Measurements from ENCODE around the gene RPS2.
"Not testable (repeated sequence)": the region's sequence is repeated elsewhere in the genome, so short reads cannot be mapped to it uniquely, and the experiment has no call there.

Gene RPS2

DNA sequence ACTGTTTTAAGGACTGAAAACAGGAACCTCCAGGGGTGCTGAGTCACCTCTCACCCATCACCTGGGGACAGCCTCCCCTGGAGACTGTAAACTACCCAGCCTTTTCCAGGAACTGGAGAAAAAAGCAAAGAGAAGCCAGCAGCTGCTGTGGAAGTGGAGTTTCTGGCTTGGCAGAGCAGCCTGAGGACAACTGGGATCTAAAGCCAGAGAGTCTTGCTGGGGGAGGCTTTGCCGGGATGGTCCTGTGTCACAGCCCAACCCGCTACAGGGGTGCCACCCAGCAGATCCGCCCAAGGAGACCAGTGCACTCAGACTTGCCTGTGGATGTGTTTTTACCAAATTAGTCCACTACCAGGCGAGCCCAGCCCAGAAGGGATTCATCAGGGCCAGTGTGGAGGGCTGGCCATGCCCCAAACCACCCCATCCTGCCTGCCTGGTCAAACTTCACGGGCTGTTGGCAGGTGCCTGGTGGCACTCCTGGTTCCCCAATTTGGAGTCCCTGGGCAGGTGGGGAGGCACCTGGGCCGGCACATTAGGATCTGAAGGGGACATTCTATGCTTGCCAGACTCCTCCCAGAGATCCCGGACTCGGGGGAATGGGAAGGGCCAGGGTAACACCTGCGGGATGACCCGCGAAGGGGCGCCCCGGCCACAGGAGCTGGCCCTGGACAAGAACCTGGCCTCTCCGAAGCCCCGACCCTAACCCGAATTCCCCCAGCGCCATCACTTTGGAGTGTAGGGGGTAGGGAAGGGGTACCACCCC is 22.4 kb downstream of the RPS2 start:
- DNase-seq (ENCODE audit: low read depth, low spot score): peak; percentile 56

- DNase-seq (ENCODE audit: low read depth, low spot score): peak; percentile 80
Measured at GRCh38 chr16:1941162-1942046, 23.2 kb downstream of the RPS2 start.

GRCh38 chr16:1940273-1941161 is 24.1 kb downstream of the RPS2 start:
- peak; percentile 58 for DNase-seq (ENCODE audit: low read depth, low spot score)

- DNase-seq (ENCODE audit: low read depth, low spot score): not testable (repeated sequence)
Measured at GRCh38 chr16:1939833-1940232, 24.8 kb downstream of the RPS2 start.

- DNase-seq (ENCODE audit: low read depth, low spot score): no peak
Measured at GRCh38 chr16:1938910-1939309, 25.7 kb downstream of the RPS2 start.

GRCh38 chr16:1938316-1938715 is 26.3 kb downstream of the RPS2 start:
- no peak for DNase-seq (ENCODE audit: low read depth, low spot score)

DNA sequence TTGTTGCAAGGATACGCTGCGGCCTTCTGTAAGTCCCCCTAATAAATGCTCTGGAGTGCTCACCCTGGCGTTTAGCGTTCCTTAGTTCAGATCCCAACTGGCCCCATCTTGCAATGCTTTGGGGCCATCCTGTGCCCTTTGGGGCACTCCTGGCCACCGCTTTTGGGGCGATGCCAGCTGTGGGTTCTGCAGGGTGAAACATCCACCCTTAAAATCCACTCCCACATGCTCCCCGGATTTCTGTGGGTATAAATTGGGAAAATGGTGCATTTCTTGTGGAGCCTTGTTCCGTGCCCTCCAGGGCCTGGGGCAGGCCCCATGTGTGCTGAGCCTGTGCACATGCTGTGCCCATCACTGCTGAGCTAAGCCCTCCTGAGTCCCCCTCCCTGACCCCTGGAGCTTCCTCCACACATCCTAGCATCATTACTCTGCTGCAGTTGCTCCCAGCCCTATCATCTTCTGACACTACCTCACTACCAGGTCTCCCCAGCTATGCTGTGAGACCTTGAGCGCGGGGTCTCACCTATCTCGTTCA is 27.6 kb downstream of the RPS2 start:
- DNase-seq (ENCODE audit: low read depth, low spot score): no peak

DNA sequence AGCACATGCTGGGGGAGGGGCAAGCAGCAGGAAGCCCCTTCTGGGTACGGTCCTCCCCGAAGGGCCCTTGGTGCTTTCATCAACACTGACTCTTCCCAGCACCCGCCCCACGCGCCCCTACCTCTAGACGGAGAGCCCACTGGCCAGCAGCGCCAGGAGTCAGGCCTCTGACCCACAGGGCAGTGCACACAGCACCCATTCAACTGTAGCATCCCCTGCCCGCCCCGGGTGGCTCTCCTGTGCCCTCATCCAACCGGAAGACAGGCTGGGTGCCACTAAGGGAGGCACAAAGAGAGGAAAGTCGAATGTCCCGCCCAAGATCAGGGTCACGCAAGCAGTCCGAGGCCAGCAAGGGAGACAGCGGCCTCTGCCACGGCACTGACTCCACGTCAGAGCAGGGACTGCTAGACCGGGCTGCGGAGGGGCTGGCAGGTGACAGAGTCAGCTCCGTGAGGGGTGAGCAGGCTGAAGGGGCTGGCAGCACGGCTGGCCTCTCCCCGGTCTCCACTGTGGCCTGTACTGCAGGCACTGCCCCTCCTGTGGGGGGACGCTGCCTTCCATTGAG is 31.4 kb downstream of the RPS2 start:
- no peak for DNase-seq (ENCODE audit: low read depth, low spot score)

DNA sequence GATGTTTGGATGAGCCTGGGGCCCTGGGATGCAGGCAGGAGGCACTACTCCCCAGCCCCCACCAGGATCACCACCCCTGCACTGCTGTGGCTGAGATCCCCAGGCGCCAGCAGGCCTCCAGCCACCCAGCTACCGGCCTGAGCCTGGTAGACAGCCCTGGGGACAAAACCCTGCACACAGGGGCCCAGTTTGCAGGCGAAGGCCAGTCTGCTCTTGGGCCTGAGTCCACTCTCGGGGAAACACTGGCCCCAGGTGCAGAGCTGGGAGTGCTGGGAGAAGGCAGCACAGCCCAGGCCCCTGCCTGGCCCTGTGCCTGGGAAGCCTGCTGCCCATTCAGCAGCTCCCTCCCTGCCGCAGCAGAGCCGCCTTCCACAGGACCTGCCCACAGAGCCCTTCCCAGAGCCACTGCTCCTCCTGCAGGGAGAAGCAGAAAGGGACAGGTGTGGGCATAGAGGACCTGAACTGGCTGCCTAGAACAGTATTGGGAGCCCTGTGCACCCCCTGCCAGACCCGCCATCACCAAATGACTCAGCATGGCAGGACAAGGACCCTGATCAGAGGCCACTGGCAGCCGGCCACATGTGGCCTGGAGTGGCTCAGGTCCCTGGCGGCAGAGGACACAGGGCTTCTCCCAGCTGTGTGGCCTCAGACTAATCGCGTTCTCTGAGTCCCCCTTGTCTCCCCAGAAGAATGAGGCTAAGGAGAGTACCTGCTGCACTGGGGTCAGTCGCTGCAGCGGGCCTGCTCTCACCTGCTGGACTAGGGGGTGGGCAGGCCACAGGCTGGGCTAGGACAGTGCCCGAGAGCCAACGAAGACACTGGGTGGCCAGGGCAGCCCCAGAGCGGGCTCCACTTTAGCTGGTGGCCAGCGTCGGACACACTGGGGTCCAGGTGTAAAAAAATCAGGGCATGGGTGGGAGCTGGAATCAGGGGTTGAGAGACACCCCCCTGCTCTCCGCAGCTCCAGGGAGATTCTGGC is 32.3 kb downstream of the RPS2 start:
- DNase-seq (ENCODE audit: low read depth, low spot score): peak; percentile 77

- DNase-seq (ENCODE audit: low read depth, low spot score): no peak
Measured at GRCh38 chr16:1930338-1930720, 34.3 kb downstream of the RPS2 start.

GRCh38 chr16:1929578-1930337 is 34.9 kb downstream of the RPS2 start:
- peak; percentile 93 for DNase-seq (ENCODE audit: low read depth, low spot score)

DNA sequence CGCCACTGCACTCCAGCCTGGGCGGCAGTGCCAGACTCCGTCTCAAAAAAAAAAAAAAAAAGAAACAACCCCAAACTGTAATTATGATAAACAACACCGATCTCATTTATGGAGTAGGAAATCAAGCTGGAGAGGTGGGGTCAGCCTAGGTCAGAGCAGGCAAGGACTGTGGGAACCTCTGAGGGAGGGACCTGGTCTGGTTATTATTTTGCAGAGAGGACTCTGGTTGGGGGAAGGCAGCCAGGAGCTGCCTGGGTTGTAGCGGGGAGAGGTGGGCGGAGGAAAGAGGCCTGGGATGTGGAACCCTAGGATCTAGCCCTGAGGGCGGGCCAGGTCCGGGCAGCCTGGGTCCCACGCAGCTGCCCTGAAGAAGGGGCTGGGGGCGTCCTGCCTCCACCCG is 35.5 kb downstream of the RPS2 start:
- DNase-seq (ENCODE audit: low read depth, low spot score): no peak

GRCh38 chr16:1926271-1926670 is 38.4 kb downstream of the RPS2 start:
- peak; percentile 56 for DNase-seq (ENCODE audit: low read depth, low spot score)

DNA sequence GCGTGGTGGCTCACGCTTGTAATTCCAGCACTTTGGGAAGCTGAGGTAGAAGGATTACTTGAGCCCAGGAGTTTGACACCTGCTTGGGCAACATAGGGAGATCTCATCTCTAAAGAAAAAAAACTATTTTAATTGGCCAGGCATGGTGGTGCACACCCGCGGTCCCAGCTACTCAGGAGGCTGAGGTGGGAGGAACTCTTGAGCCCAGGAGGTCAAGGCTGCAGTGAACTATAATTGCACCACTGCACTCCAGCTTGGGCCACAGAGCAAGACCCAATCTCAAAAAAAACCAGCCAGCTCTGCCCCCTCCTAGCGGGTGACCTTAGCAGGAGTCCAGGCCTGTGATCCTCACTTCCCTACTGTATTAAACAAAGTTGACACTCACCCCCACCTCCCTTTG is 40.5 kb downstream of the RPS2 start:
- no peak for DNase-seq (ENCODE audit: low read depth, low spot score)

DNA sequence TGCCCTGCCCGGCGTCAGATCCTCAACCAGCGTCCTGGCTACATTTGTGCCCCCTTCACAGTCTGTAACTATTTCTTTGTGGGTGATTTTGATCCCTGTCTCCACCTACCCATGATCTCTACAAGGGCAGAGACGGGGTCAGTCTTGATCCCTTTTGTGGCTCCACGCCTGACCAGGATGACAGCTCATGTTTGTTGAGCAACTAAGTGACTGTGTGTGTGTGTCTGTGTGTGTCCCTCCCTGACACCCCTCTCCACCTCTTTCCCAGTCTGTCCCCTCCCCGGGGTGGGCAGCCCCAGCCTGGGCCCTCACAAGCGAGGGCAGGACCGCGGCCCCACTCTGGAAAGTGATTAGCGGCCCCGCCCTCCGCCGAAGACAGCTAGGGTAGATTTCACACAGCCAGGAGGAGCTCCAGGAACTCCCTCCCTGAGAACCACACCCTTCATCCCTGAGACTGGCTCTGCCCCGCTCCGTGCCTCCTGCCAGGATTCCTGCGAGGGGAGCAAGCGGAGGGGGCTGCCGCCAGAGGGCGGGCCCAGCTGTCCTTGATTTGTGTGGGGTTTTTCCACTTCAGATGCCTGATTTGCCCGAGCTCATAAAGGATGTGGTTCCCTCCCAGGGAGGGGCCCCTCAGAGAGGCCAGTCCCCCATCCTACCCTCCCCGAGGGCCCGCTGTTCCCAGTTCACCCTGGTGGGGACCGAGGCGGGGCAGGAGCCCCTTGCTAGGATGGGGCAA is 41.2 kb downstream of the RPS2 start:
- peak; percentile 88 for DNase-seq (ENCODE audit: low read depth, low spot score)

GRCh38 chr16:1922357-1922756 is 42.3 kb downstream of the RPS2 start:
- DNase-seq (ENCODE audit: low read depth, low spot score): no peak

DNA sequence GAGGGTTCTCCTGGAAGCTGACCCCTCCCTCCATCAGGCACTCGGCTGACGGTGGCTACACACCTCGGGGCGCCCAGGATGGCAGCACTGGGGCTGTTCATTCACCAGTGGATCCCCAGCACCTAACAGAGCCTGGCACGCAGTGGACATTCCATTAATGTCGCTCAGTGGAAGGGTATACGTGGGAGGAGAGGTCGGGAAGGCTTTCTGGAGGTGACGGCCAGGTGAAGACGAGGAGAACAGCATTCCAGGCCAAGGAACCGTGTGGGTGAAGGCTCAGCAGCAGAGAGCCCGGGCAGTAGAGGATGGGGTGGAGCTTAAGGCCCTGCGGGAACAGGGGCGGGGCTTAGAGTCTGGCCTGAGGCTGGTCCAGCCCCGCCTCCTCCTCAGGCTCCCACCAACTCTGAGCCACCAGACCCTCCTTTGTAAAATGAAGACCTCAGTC is 43.9 kb downstream of the RPS2 start:
- DNase-seq (ENCODE audit: low read depth, low spot score): peak; percentile 85

- DNase-seq (ENCODE audit: low read depth, low spot score): not testable (repeated sequence)
Measured at GRCh38 chr16:1920122-1920521, 44.5 kb downstream of the RPS2 start.

Data from ELF-1 (cell line).